CD4-positive, CD25-positive, alpha-beta regulatory T cell (primary cell): ENCODE results near the gene PRR30. TPM values are rescaled to one million over a fixed set of nuclear protein-coding genes. Genes with fewer than 3 reads are reported as not detected.
A peak's percentile ranks its signal among the peaks of the same experiment; 100 is the strongest.
"Not testable (repeated sequence)": the region's sequence is repeated elsewhere in the genome, so short reads cannot be mapped to it uniquely, and the experiment has no call there.

ENCODE experiments used
- ATAC-seq, 2 donors: fragments of 150-1000 bp; cut with Tn5 transposase; one replicate each; pipeline ENCODE4 v1.10.0; 2021; ENCODE audit warnings: low read depth in 2 of 2, moderate number of reproducible peaks in 2 of 2, moderate library complexity in 1 of 2
- DNase-seq, 3 donors: peaks; one replicate each; pipeline versions ENCODE4 v3.0.0 to v3.0.0-alpha.2; 2012 to 2022; ENCODE audit warnings: mixed read lengths in 1 of 3
- H3K27ac ChIP-seq: one replicate; pipeline ENCODE4 v1.7.0; 2013; ENCODE audit warnings: mild to moderate bottlenecking, low read length; ENCODE audit not compliant: insufficient read depth, poor library complexity, severe bottlenecking
- H3K27me3 ChIP-seq: one replicate; pipeline ENCODE4 v1.7.0; 2013; ENCODE audit warnings: low read length; ENCODE audit not compliant: control insufficient read depth, insufficient read depth
- H3K36me3 ChIP-seq: one replicate; pipeline ENCODE4 v1.7.0; 2013; ENCODE audit warnings: mild to moderate bottlenecking, low read length, moderate library complexity; ENCODE audit not compliant: control insufficient read depth, insufficient read depth
- H3K4me1 ChIP-seq: 2 replicates; pipeline ENCODE4 v1.7.0; 2013; ENCODE audit warnings: mild to moderate bottlenecking, low read length; ENCODE audit not compliant: insufficient read depth, control insufficient read depth, poor library complexity, severe bottlenecking
- H3K4me3 ChIP-seq: one replicate; pipeline ENCODE4 v1.7.0; 2013; ENCODE audit warnings: low read depth, mild to moderate bottlenecking, low read length, moderate library complexity
- H3K9me3 ChIP-seq, 2 experiments: 1 replicate in 1 of 2; 2 replicates in 1 of 2; pipeline ENCODE4 v1.7.0; 2013; ENCODE audit warnings: low read length in 2 of 2, mild to moderate bottlenecking in 1 of 2, moderate library complexity in 1 of 2; ENCODE audit not compliant: control insufficient read depth in 2 of 2
- H3K27ac Mint-ChIP-seq, 3 donors: one replicate each; pipeline ENCODE4 v1.8.0; 2020 to 2022; ENCODE audit warnings: mild to moderate bottlenecking in 3 of 3, mixed read lengths in 3 of 3, moderate library complexity in 2 of 3
- H3K27me3 Mint-ChIP-seq: one replicate; pipeline ENCODE4 v1.8.0; 2022; ENCODE audit warnings: mild to moderate bottlenecking, mixed read lengths
- H3K36me3 Mint-ChIP-seq: one replicate; pipeline ENCODE4 v1.8.0; 2020; ENCODE audit warnings: mixed read lengths
- H3K4me1 Mint-ChIP-seq, 4 donors: one replicate each; pipeline ENCODE4 v1.8.0; 2020 to 2022; ENCODE audit warnings: mixed read lengths in 4 of 4, mild to moderate bottlenecking in 1 of 4
- H3K4me3 Mint-ChIP-seq, 4 donors: one replicate each; pipeline ENCODE4 v1.8.0; 2020 to 2022; ENCODE audit warnings: mild to moderate bottlenecking in 4 of 4, mixed read lengths in 4 of 4, moderate library complexity in 3 of 4
- H3K9me3 Mint-ChIP-seq, 7 donors: one replicate each; pipeline ENCODE4 v1.8.0; 2020 to 2022; ENCODE audit warnings: mixed read lengths in 7 of 7, mild to moderate bottlenecking in 3 of 7, moderate library complexity in 2 of 7
- polyA plus RNA-seq, 4 donors: library from polyadenylated mRNA; unstranded; fragments of 300-500 nt; fragmentation: Illumina TruSeq; gene quantifications; one replicate each; pipeline ENCODE4 v1.2.3, GENCODE V29; 2021
- total RNA-seq: library from RNA; stranded (reverse); gene quantifications from one replicate; pipeline ENCODE4 v1.2.3, GENCODE V29; 2022

Gene PRR30
- total and polyA plus RNA-seq, 5 donors from 2014 or later, result not detected

GRCh38 chr2:27177441-27178351 is 38.5 kb upstream of the PRR30 start:
- Mint-ChIP-seq H3K9me3 (no peaks in the 10 kb centered on the region), H3K27me3 (peaks cover 49% of the 10 kb centered on the region), H3K4me1 (no peaks in the 10 kb centered on the region), H3K27ac (no peak overlapping the region), H3K36me3 (no peaks in the 10 kb centered on the region), H3K4me3 (no peak overlapping the region)
- H3K4me1 ChIP-seq, result no peaks in the 10 kb centered on the region
- no peak overlapping the region for H3K27ac ChIP-seq
- DNase-seq, result no peak
- H3K4me3 ChIP-seq, result no peak overlapping the region
- H3K27me3 ChIP-seq, result peaks cover 31% of the 10 kb centered on the region
- no peaks in the 10 kb centered on the region for H3K9me3 ChIP-seq
- ATAC-seq, result no peak
- no peaks in the 10 kb centered on the region for H3K36me3 ChIP-seq

GRCh38 chr2:27175781-27176180 is 36.6 kb upstream of the PRR30 start:
- not testable (repeated sequence) for H3K4me3 ChIP-seq, ATAC-seq, H3K4me3 Mint-ChIP-seq, H3K9me3 Mint-ChIP-seq, H3K4me1 ChIP-seq, H3K4me1 Mint-ChIP-seq, H3K27ac Mint-ChIP-seq, H3K36me3 Mint-ChIP-seq, H3K27ac ChIP-seq, DNase-seq, H3K9me3 ChIP-seq, H3K36me3 ChIP-seq
- H3K27me3 Mint-ChIP-seq, result peaks cover 32% of the 10 kb centered on the region
- peaks cover 25% of the 10 kb centered on the region for H3K27me3 ChIP-seq

GRCh38 chr2:27175330-27175729 is 36.1 kb upstream of the PRR30 start:
- H3K27me3 Mint-ChIP-seq, result peaks cover 29% of the 10 kb centered on the region
- H3K27ac ChIP-seq, result no peak overlapping the region
- no peaks in the 10 kb centered on the region for H3K36me3 Mint-ChIP-seq
- peaks cover 0 to 2% (median 0%) of the 10 kb centered on the region in 4 donors for H3K4me1 Mint-ChIP-seq
- H3K4me1 ChIP-seq, result no peaks in the 10 kb centered on the region
- H3K4me3 ChIP-seq, result no peak overlapping the region
- H3K36me3 ChIP-seq, result no peaks in the 10 kb centered on the region
- H3K27ac Mint-ChIP-seq, result no peak overlapping the region
- DNase-seq (no peak), ATAC-seq (no peak)
- no peaks in the 10 kb centered on the region for H3K9me3 ChIP-seq
- no peak overlapping the region for H3K4me3 Mint-ChIP-seq
- no peaks in the 10 kb centered on the region for H3K9me3 Mint-ChIP-seq
- H3K27me3 ChIP-seq, result peaks cover 26% of the 10 kb centered on the region

GRCh38 chr2:27174638-27175037 is 35.4 kb upstream of the PRR30 start:
- Mint-ChIP-seq H3K27ac (no peak overlapping the region), H3K4me3 (no peak overlapping the region), H3K36me3 (no peaks in the 10 kb centered on the region), H3K27me3 (peaks cover 29% of the 10 kb centered on the region), H3K4me1 (peaks cover 0 to 2% (median 1%) of the 10 kb centered on the region in 4 donors), H3K9me3 (no peaks in the 10 kb centered on the region)
- H3K4me3 ChIP-seq, result no peak overlapping the region
- H3K27me3 ChIP-seq, result peaks cover 23% of the 10 kb centered on the region
- no peak overlapping the region for H3K27ac ChIP-seq
- ATAC-seq (no peak), DNase-seq (no peak)
- H3K4me1 ChIP-seq, result peaks cover 4% of the 10 kb centered on the region
- H3K9me3 ChIP-seq, result no peaks in the 10 kb centered on the region
- no peaks in the 10 kb centered on the region for H3K36me3 ChIP-seq

- H3K27ac ChIP-seq, result no peak overlapping the region
- H3K9me3 Mint-ChIP-seq, result peaks cover 0 to 1% (median 0%) of the 10 kb centered on the region in 7 donors
- DNase-seq (no peak), ATAC-seq (no peak)
- H3K36me3 Mint-ChIP-seq, result no peaks in the 10 kb centered on the region
- no peak overlapping the region for H3K27ac Mint-ChIP-seq
- H3K36me3 ChIP-seq, result no peaks in the 10 kb centered on the region
- peaks cover 11% of the 10 kb centered on the region for H3K27me3 ChIP-seq
- no peak overlapping the region for H3K4me3 Mint-ChIP-seq
- H3K4me3 ChIP-seq, result no peak overlapping the region
- H3K4me1 ChIP-seq, result peaks cover 4% of the 10 kb centered on the region
- no peaks in the 10 kb centered on the region for H3K9me3 ChIP-seq
- H3K27me3 Mint-ChIP-seq, result peaks cover 26% of the 10 kb centered on the region
- peaks cover 0 to 2% (median 1%) of the 10 kb centered on the region in 4 donors for H3K4me1 Mint-ChIP-seq
Observed at GRCh38 chr2:27171351-27171848, 32.2 kb upstream of the PRR30 start.

- peaks cover 26% of the 10 kb centered on the region for H3K27me3 Mint-ChIP-seq
- peaks cover 0 to 1% (median 0%) of the 10 kb centered on the region in 7 donors for H3K9me3 Mint-ChIP-seq
- peaks cover 11% of the 10 kb centered on the region for H3K27me3 ChIP-seq
- H3K4me3 ChIP-seq, result no peak overlapping the region
- H3K36me3 ChIP-seq, result no peaks in the 10 kb centered on the region
- H3K27ac Mint-ChIP-seq, result peak overlapping the region in 1 of 3 donors; percentile 15
- H3K4me3 Mint-ChIP-seq, result no peak overlapping the region
- no peaks in the 10 kb centered on the region for H3K9me3 ChIP-seq
- ATAC-seq (no peak), DNase-seq (no peak)
- peaks cover 0 to 2% (median 1%) of the 10 kb centered on the region in 4 donors for H3K4me1 Mint-ChIP-seq
- H3K27ac ChIP-seq, result no peak overlapping the region
- peaks cover 4% of the 10 kb centered on the region for H3K4me1 ChIP-seq
- no peaks in the 10 kb centered on the region for H3K36me3 Mint-ChIP-seq
Observed at GRCh38 chr2:27170581-27171337, 31.5 kb upstream of the PRR30 start.

GRCh38 chr2:27164960-27165763 is 26.0 kb upstream of the PRR30 start:
- no peak overlapping the region for H3K4me3 ChIP-seq
- H3K9me3 ChIP-seq, result no peaks in the 10 kb centered on the region
- H3K36me3 Mint-ChIP-seq, result no peaks in the 10 kb centered on the region
- H3K27ac Mint-ChIP-seq, result no peak overlapping the region
- H3K27me3 ChIP-seq, result no peaks in the 10 kb centered on the region
- no peak overlapping the region for H3K27ac ChIP-seq
- no peaks in the 10 kb centered on the region for H3K36me3 ChIP-seq
- H3K27me3 Mint-ChIP-seq, result peaks cover 28% of the 10 kb centered on the region
- H3K4me1 ChIP-seq, result peaks cover 3% of the 10 kb centered on the region
- peaks cover 0 to 2% (median under 1%) of the 10 kb centered on the region in 4 donors for H3K4me1 Mint-ChIP-seq
- peaks cover 0 to 1% (median 0%) of the 10 kb centered on the region in 7 donors for H3K9me3 Mint-ChIP-seq
- H3K4me3 Mint-ChIP-seq, result no peak overlapping the region
- DNase-seq (no peak), ATAC-seq (no peak)
